Measurements from ENCODE around the gene QRFP. TPM values are rescaled to one million over a fixed set of nuclear protein-coding genes. Genes with fewer than 3 reads are reported as not detected.

Gene QRFP
- total and polyA plus RNA-seq, 4 donors = 0.05 TPM; not detected in 3

GRCh38 chr9:130872093-130872492 lies 24.5 kb downstream of the QRFP start:
- TF ChIP-seq HNF4A (conservative IDR thresholded peaks at IDR 0.05) = no peak
- no peak for TF ChIP-seq GABPA (IDR thresholded peaks at IDR 0.05 in 1 of 2, conservative IDR thresholded peaks at IDR 0.05 in 1 of 2)
- TF ChIP-seq FOXA1 (IDR thresholded peaks at IDR 0.05) = no peak
- no peak for TF ChIP-seq SP1 (IDR thresholded peaks at IDR 0.05)
- TF ChIP-seq ATF3 (IDR thresholded peaks at IDR 0.05) = no peak
- no peak for TF ChIP-seq YY1 (IDR thresholded peaks at IDR 0.05)
- TF ChIP-seq MAX (IDR thresholded peaks at IDR 0.05) = no peak
- TF ChIP-seq FOXA2 (IDR thresholded peaks at IDR 0.05) = no peak
- no peak for TF ChIP-seq TAF1 (conservative IDR thresholded peaks at IDR 0.05)
- no peak for TF ChIP-seq RAD21 (IDR thresholded peaks at IDR 0.05)
- TF ChIP-seq CTCF (IDR thresholded peaks at IDR 0.05; ENCODE audit: low read depth, low read length, missing input control) = no peak
- no peak for TF ChIP-seq ZBTB33 (IDR thresholded peaks at IDR 0.05)
- no peak for TF ChIP-seq HNF4G (IDR thresholded peaks at IDR 0.05)
- TF ChIP-seq RXRA (IDR thresholded peaks at IDR 0.05) = no peak
- no peak for TF ChIP-seq REST (IDR thresholded peaks at IDR 0.05)
- TF ChIP-seq JUND (IDR thresholded peaks at IDR 0.05) = no peak
- no peak for TF ChIP-seq NR2F2 (IDR thresholded peaks at IDR 0.05)
- no peak for TF ChIP-seq EGR1 (IDR thresholded peaks at IDR 0.05; ENCODE audit: low read depth in 2 of 2)
- H3K36me3 ChIP-seq (ENCODE audit: control insufficient read depth in 4 of 4, insufficient read depth in 3 of 4, low read depth in 1 of 4, low read length in 3 of 4) = peaks cover 3 to 20% (median 4%) of the 10 kb centered on the region in 4 donors
- no peak overlapping the region for H3K4me3 ChIP-seq (ENCODE audit: low read depth in 1 of 3, low read length in 3 of 3)
- H3K27ac ChIP-seq (ENCODE audit: low read depth in 1 of 2, low read length in 2 of 2) = no peak overlapping the region
- no peak for DNase-seq (ENCODE audit: low spot score)
- H3K9ac ChIP-seq (ENCODE audit: low read depth in 1 of 2, low read length in 2 of 2) = no peak overlapping the region
- H3K9me3 ChIP-seq (ENCODE audit: control insufficient read depth in 4 of 4, low read length in 3 of 4) = no peaks in the 10 kb centered on the region
- WGBS = 94% methylated on average over 15 of the region's 15 CpGs
- H3K27me3 ChIP-seq (ENCODE audit: control insufficient read depth in 4 of 4, insufficient read depth in 4 of 4, low read length in 3 of 4) = no peaks in the 10 kb centered on the region
- peaks cover 6 to 21% (median 21%) of the 10 kb centered on the region in 4 donors for H3K4me1 ChIP-seq (ENCODE audit: control insufficient read depth in 4 of 4, insufficient read depth in 4 of 4, low read length in 3 of 4)

All from liver (tissue), 9 donors.